DND-41 (cell line): ENCODE data around the gene TTYH1.

Experiments used
- EZH2 ChIP-seq: IDR thresholded peaks from 3 replicates; pipeline ENCODE4 v1.6.1; 2012; ENCODE audit warnings: borderline replicate concordance, low read depth, mild to moderate bottlenecking, moderate library complexity, low read length, inconsistent platforms; ENCODE audit not compliant: severe bottlenecking
- TF ChIP-seq, protein P1 (sequence below): IDR thresholded peaks from 2 replicates; pipeline ENCODE4 v1.5.1; 2012; ENCODE audit warnings: borderline replicate concordance, low read length, moderate library complexity, mild to moderate bottlenecking; ENCODE audit not compliant: poor library complexity, severe bottlenecking; ENCODE audit errors: extremely low read depth

GRCh38 chr19:54432144-54432738 is 17.0 kb downstream of the TTYH1 start:
- TF ChIP-seq, protein P1, sequence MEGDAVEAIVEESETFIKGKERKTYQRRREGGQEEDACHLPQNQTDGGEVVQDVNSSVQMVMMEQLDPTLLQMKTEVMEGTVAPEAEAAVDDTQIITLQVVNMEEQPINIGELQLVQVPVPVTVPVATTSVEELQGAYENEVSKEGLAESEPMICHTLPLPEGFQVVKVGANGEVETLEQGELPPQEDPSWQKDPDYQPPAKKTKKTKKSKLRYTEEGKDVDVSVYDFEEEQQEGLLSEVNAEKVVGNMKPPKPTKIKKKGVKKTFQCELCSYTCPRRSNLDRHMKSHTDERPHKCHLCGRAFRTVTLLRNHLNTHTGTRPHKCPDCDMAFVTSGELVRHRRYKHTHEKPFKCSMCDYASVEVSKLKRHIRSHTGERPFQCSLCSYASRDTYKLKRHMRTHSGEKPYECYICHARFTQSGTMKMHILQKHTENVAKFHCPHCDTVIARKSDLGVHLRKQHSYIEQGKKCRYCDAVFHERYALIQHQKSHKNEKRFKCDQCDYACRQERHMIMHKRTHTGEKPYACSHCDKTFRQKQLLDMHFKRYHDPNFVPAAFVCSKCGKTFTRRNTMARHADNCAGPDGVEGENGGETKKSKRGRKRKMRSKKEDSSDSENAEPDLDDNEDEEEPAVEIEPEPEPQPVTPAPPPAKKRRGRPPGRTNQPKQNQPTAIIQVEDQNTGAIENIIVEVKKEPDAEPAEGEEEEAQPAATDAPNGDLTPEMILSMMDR: no peak
- no peak for TF ChIP-seq EZH2
